ENCODE measurements around the gene MRPS25.
"Not testable (repeated sequence)": the region's sequence is repeated elsewhere in the genome, so short reads cannot be mapped to it uniquely, and the experiment has no call there.

MRPS25 gene

GRCh38 chr3:15044326-15044725 is 20.8 kb downstream of the MRPS25 start:
- no peak for DNase-seq (ENCODE audit: low read depth in 3 of 3, low spot score in 1 of 3)

GRCh38 chr3:15043408-15044171 is 21.5 kb downstream of the MRPS25 start:
- DNase-seq (ENCODE audit: low read depth in 3 of 3, low spot score in 1 of 3), result no peak

- DNase-seq (ENCODE audit: low read depth in 3 of 3, low spot score in 1 of 3), result no peak
Measured at GRCh38 chr3:15042936-15043335, 22.2 kb downstream of the MRPS25 start.

- no peak for DNase-seq (ENCODE audit: low read depth in 3 of 3, low spot score in 1 of 3)
Measured at GRCh38 chr3:15041950-15042349, 23.2 kb downstream of the MRPS25 start.

GRCh38 chr3:15040844-15041243 is 24.3 kb downstream of the MRPS25 start:
- no peak for DNase-seq (ENCODE audit: low read depth in 3 of 3, low spot score in 1 of 3)

- DNase-seq (ENCODE audit: low read depth in 3 of 3, low spot score in 1 of 3), result no peak
Measured at GRCh38 chr3:15038306-15038705, 26.8 kb downstream of the MRPS25 start.

- no peak for DNase-seq (ENCODE audit: low read depth in 3 of 3, low spot score in 1 of 3)
Measured at GRCh38 chr3:15033103-15033502, 32.0 kb downstream of the MRPS25 start.

GRCh38 chr3:15032650-15033049 is 32.5 kb downstream of the MRPS25 start:
- DNase-seq (ENCODE audit: low read depth in 3 of 3, low spot score in 1 of 3), result no peak

GRCh38 chr3:15029625-15030024 is 35.5 kb downstream of the MRPS25 start:
- DNase-seq (ENCODE audit: low read depth in 3 of 3, low spot score in 1 of 3), result no peak

- DNase-seq (ENCODE audit: low read depth in 3 of 3, low spot score in 1 of 3), result no peak
Measured at GRCh38 chr3:15023719-15024118, 41.4 kb downstream of the MRPS25 start.

GRCh38 chr3:15023249-15023648 is 41.9 kb downstream of the MRPS25 start:
- no peak for DNase-seq (ENCODE audit: low read depth in 3 of 3, low spot score in 1 of 3)

GRCh38 chr3:15017191-15017590 is 47.9 kb downstream of the MRPS25 start:
- no peak for DNase-seq (ENCODE audit: low read depth in 3 of 3, low spot score in 1 of 3)

- DNase-seq (ENCODE audit: low read depth in 3 of 3, low spot score in 1 of 3), result no peak
Measured at GRCh38 chr3:15015456-15015855, 49.7 kb downstream of the MRPS25 start.

- no peak for DNase-seq (ENCODE audit: low read depth in 3 of 3, low spot score in 1 of 3)
Measured at GRCh38 chr3:15014606-15015328, 50.3 kb downstream of the MRPS25 start.

GRCh38 chr3:15011174-15011573 is 53.9 kb downstream of the MRPS25 start:
- DNase-seq (ENCODE audit: low read depth in 3 of 3, low spot score in 1 of 3), result no peak

GRCh38 chr3:15010664-15011063 is 54.5 kb downstream of the MRPS25 start:
- no peak for DNase-seq (ENCODE audit: low read depth in 3 of 3, low spot score in 1 of 3)

GRCh38 chr3:15009167-15009566 is 55.9 kb downstream of the MRPS25 start:
- no peak for DNase-seq (ENCODE audit: low read depth in 3 of 3, low spot score in 1 of 3)

- no peak for DNase-seq (ENCODE audit: low read depth in 3 of 3, low spot score in 1 of 3)
Measured at GRCh38 chr3:15007681-15008141, 57.4 kb downstream of the MRPS25 start.

GRCh38 chr3:14999182-14999581 is 65.9 kb downstream of the MRPS25 start:
- not testable (repeated sequence) for DNase-seq (ENCODE audit: low read depth in 3 of 3, low spot score in 1 of 3)

All from stimulated activated CD4-positive, alpha-beta T cell treated with anti-CD3 and anti-CD28 coated beads, TNF-alpha, amount 100 ng/mL, for 1 hour (primary cell).